GM19438 (cell line): Measurements from ENCODE around the gene CAPZB.

ENCODE experiments used
- ATAC-seq: cut with Tn5 transposase; IDR thresholded peaks from one replicate; pipeline ENCODE4 v1.9.1; 2021; ENCODE audit warnings: low read depth; ENCODE audit not compliant: unreplicated experiment

CAPZB gene

DNA sequence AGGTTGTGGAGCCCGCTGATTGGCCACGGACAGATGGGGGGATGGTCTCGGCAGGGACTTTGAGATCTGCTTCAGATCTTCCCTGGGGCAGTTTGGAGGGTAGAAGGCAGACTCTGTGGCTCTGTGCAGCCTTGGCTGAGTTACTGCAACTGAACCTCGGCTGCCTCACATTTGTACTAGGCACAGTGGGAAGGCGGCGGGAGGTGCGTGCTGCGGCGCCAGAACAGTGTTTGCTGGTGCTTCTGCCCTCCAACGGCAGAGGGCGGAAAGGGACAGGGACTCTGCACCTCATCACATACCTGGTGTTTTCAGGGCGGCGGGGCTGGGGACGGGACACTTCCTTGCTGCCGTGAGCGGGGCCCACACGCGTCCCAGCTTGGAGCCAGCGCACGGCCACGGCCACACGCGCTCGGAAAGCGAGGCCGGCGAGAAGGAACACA lies 147.0 kb downstream of the CAPZB start:
- no peak for ATAC-seq

DNA sequence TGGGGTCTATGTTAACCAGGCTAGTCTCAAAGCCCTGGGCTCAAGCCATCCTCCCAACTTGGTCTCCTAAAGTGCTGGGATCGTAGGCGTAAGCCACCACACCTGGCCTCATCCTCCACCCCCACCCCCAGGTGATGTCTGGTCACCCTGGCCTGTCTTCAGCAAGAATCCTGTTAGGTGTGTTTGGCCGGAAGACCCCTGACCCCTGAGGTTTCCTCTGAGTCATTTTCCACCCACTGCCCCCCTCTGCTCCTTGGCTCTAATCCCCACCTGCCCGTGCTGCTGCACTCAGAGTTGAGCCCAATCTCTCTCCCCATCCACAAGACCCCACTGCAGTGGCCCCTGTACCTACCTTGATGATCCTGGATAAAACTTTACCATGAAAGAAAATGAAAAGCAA lies 148.1 kb downstream of the CAPZB start:
- ATAC-seq, result no peak

DNA sequence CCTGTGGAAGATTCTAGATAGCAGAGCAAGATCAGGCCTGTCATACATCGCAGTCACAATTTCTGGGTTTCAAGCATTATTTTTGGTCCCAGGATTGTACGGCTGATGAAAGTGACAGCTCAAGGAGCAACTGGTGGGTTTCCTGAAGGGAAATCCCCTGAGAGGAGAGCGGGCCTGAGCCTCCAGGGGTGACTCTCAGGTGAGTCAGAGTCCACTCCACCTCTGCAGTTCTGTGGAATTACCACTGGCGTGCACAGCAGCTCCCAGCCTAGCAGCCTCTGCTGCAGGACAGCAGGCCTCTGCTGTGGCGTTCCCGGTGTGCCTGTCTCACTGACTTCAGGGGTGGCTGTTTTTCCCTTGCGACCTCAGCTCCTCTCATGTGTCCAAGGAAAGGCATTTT lies 148.8 kb downstream of the CAPZB start:
- no peak for ATAC-seq

DNA sequence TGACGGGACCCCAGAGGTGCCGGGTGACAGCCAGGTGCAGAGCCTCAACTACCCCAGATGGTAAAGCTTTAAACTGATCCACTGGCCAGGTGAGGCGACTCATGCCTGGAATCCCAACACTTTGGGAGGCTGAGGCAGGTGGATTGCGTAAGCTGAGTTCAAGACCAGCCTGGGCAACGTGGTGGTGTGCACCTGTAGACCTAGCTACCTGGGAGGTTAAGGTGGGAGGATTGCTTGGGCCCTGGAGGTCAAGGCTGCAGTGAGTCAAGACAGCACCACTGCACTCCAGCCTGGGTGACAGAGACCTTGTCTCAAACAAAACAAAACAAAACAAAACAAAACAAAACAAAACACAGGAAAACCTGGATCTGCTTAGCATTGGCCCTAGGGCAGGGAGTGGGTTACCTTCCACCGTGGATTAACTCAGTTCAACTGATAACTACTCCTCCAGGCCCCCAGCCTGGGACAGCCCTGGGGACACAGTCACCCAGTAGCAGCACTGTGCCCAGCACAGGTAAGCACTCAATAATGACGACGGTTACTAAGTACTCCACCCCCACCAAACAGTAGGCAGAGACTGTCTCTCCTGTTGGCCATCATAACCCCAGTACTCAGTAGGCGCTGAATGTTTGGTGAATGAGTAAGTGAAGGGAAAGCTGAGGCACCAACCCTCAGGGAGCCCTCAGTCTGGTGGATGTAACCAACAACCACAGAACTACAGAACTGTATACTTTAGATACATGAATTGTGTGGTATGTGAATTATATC lies 151.6 kb downstream of the CAPZB start:
- ATAC-seq, result no peak

DNA sequence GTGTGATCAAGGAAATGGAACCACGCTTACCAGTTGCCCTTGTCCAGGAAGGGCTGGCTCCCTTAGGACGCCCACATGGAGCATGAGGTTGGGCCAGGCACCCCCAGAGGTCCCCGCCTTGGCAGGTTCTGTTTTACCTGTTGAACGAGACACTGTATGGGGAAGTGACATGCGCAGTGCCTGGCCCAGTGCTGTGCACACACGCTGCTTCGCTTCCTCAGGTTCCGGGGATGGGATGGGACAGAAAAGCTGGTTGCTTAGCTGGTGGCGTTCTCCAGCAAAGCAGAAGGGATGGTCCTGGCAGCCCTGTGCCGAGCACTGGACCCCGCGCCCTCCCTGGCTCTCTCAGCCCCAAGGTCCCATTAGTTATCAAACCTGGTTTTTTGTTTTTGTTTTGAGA lies 152.5 kb downstream of the CAPZB start:
- ATAC-seq, result no peak

DNA sequence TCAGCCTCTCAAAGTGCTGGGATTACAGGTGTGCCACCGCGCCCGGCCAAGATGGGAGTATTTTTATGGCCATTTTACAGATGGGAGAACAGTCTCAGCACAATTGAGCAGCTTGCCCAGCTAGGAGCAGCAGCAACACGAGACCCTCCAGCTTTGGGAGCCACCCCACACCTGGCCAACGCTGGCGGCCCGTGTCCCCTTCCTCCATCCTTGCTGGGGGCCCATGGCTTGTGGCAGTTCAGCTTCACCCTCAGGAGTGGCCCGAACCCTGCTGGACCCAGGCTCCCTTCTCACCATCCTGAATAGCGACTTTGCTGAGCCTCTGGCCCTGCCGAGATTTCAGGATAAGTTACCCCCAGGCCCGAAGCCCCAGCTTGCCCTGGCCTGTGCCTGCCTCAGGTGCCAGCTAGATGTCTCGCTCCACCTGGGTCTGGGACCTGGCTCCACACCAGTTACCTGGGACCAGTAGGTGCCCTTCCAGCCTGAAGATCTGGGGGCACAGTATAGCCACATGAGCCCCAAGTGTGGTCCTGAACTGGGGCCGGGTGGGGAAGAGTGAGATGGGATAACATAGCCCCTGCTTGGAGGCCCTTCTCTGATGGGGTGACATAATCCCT lies 154.0 kb downstream of the CAPZB start:
- no peak for ATAC-seq

DNA sequence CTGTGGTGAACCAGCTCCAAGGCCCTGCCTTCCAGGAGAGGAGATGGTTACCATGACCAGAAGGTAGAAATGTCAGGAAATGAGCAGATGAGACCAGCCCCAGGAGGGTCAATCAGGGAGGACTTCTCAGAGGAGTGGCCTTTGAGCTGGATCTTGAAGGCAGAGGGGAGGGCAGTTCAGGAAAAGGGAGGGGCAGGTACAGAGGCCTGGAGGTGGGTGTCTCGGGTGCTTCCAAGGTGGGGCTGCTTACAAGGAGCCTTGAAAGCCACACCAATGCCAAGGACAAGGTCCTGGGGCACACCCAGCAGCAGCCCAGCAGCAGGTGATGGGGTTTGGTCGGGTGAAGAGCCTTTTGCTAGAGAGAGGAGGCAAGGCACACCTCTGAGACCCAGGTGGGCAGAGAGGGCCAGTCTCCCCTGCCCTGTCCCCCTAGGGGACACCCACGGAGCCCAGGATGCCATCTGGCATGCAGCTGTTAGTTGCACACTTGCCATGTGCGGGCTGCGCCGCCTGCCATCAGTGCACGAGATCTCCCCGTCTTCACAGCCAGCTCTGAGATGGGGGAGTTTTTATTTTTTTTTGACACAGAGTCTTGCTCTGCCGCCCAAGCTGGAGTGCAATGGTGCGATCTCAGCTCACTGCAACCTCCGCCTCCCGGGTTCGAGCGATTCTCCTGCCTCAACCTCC lies 154.7 kb downstream of the CAPZB start:
- ATAC-seq, result no peak

DNA sequence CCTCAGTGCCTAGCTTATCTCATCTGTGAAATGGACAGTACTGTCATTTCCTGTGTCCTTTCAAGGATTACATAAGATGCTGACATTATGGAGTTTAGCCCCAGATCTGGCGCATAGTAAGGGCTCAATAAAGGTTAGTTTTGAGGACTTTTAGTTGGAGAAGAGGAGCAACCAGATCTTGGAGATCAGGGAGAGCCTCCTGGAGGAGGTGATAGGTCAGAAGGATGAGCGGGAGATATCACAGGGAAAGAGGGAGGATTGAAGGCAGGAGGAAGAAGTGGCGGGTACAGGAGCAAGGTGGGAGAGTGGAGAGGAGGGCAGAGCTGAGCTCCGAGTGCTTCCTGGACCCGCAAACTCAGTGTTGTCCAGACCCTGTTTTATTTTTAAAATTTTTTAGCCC lies 155.7 kb downstream of the CAPZB start:
- ATAC-seq, result no peak

DNA sequence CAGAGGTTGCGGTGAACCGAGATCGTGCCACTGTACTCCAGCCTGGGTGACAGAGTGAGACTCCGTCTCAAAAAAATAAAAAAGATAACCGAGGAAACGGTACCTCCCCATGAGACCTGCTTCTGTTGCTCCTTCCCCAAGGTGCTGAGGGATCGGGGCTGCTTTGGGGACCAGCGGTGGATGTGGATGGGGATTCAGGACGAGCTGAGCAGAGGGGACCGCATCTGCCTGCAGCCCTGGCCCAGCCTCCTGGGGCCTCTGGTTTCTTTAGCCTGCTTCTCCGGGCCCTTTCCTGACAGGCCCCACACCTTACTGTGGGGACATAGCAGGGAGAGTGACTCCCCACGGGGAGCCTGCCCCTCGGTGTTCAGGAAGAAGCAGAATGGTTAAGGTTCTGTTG lies 156.2 kb downstream of the CAPZB start:
- ATAC-seq, result no peak

DNA sequence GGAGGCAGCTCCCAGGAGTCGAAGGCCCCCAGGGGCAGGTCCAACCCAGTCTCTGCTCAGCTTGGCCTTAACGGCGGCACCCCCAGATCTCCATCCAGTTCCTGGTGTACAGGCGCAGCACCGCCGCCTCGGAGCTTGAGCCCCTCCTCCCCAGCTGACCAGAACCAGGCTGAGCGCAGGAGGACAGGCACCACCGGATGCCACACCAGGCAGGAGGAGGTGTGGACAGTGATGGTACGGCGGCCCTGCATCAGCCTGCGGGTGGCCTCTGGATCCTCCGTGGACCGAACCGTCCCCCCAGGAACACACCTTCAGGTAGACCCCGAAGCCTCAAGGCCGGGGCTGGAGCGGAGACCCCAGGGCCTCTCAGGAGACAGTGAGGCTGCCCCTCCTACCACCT lies 156.9 kb downstream of the CAPZB start:
- no peak for ATAC-seq

DNA sequence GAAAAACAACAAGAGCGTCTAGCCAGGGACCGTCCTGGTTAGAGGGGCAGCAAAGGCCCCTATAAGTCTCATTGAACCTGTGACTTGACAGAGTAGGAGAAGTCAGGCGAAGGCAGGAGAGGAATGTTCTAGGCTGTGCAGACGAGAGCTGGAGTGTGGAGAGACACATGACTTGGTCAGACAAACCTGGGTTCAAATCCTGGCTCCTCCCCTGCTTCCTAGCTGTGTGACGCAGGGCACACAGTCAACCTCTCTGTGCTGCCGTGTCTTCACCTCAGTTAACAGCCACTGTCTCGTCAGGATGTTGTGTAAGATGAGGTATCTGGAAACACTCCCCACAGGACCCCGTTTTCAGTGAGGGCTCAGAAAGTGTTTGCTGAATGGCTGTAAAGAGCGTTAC lies 157.6 kb downstream of the CAPZB start:
- ATAC-seq, result no peak

DNA sequence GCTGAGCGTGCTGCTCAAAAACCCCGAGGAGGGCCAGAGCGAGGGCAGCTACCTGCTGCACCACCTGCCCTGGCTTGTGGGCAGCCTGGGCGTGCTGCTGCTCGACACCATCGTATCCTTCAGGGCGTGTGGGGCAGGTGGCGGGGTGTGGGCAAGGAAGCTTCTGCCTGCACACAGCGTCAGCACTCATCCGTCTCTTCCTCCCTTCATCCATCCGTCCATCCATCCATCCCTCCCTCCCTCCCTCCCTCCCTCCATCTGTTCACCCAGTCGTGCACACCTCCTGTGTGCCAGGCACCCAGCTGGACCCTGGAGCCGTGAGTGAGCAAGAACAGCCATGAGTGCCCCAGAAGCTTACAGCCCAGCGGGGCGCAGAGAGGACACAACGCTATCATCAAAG lies 158.0 kb downstream of the CAPZB start:
- no peak for ATAC-seq

DNA sequence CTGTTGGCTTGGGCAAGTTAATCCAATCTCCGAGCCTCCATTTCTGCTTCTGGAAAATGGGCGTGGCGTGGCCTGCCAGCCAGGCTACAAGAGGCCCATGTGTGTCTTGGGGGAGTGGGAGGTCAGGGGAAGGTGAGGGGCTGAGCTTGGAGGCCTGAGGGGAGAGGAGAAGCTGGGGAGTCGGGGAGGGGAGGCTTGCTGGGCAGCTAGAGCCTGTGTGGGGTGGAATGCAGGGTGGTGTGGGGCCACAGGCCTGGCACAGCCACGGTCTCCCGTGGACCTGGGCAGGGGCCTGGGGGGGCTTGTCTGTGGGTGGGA lies 158.6 kb downstream of the CAPZB start:
- ATAC-seq, result no peak

DNA sequence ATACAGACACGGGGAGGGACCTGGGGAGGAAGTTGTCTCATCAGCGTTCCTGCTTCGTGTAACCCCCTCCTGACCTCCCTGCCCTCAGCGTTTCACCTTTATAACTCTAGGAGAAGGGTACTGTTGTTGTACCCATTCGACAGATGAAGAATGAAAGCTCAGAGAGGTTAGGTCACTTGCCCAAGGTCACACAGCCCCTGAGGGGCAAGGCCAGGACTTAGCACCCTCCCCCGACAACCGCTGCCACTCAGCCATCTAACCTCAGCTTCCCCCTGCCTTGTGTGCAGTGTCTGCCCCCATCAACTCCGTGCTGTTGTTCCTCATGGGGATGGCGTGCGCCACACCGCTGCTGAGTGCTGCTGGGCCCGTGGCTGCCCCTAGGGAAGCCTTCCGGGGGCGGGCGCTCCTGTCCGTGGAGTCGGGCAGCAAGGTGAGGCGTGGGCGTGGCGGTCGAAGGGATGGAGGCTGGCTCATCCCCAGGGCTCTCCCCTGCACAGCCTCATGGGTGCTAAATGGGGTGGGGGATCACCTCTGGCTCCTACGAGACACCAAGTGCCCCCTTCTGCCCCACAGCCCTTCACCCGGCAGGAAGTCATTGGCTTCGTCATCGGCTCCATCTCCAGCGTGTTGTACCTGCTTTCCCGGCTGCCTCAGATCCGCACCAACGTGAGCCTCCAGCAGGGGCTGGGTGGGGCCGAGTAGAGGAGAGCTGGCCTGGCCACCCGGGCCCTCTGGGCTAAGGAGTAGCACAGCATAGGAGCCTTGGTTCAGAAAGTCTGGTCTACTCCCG lies 159.2 kb downstream of the CAPZB start:
- ATAC-seq, result no peak

DNA sequence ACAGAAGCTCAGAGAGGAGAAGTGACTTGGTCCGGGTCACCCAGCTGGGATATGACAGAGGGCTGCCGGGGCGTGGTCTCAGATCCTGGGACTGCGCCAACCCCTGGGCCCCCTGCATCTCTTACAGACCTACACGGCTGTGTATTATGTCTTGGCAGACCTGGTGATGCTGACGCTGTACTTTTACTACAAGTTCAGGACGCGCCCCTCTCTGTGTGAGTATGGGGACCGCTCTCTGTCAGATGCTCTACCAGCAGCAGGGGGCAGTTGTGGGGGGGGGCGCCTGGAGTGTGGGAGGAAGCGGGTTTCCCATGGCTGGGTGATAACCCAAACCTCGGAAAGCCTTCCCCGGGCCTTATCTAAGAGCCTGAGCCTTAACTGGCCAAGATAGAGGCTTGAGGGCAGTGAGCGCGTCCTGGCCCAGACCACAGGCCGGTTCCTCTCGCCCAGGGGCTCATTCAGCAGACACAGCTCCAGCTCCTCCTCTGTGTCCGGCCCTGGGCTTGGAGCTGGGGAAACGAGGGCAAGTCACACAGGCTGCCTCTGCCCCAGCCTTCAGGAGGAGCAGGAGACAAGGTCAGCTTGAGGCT lies 159.9 kb downstream of the CAPZB start:
- ATAC-seq, result no peak

DNA sequence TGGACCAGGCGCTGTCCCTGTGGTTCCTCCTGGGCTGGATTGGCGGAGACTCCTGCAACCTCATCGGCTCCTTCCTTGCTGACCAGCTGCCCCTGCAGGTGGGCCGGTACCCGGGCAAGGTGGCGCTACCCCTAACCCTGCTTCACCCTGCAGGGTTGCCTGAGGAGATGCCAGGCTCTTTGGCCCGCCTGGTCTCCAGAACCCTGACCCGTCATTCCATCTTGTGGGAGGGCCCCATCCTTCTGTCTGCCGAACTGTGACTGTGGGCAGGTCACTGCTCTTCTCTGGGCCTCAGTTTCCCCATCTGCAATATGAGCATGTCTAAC lies 160.7 kb downstream of the CAPZB start:
- ATAC-seq, result no peak

DNA sequence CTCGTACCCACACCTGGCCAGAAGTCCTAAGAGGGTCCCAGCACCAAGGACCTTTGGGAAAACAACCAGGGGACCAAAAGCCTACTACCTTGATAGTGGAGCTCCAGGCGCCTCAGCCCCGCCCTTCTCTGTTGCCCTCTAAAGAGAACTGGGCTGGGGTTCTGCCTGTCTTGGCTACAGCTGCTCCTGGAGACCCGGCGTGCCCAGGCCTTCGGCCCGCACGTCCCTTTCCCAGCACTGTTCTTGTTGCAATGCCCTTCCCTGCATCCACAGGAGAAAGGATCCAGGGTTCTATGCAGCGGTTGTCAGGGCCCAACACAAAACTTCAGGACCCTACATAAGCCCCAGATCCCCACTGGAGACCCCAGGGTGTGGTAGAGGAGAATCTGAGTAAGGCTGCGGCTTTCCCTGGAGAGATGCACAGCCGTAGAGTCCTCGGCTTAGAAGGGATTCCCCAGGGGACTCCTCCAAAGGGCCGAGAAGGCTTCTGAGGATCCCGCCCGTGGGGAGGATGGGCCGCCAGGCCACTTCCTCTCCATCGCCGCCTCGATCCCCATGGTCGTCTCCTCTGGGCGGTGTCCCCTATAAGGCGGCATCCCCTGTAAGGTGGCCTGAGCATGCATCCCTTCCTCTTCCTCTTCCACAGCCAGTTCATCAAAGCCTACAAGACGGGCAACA lies 161.2 kb downstream of the CAPZB start:
- ATAC-seq, result no peak

DNA sequence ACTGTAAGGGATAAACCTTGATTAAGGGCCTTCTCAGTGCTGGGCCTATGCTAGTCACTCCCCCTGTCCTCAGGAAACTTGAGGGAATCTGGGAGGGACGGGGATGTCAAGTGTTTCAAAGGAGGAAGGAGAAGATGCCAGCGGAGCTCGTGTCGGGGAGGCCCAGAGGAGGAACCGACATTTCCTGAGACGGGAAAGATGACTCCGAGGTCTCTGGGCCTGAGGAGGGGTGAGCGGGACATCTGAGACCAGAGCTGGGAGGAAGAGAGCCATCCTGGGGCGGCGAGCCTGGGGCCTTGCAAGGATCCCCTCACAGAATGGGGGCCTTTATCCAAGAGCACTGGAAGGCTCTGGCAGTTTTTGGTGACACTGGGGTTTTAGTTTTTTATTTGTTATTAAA lies 162.9 kb downstream of the CAPZB start:
- ATAC-seq, result no peak

DNA sequence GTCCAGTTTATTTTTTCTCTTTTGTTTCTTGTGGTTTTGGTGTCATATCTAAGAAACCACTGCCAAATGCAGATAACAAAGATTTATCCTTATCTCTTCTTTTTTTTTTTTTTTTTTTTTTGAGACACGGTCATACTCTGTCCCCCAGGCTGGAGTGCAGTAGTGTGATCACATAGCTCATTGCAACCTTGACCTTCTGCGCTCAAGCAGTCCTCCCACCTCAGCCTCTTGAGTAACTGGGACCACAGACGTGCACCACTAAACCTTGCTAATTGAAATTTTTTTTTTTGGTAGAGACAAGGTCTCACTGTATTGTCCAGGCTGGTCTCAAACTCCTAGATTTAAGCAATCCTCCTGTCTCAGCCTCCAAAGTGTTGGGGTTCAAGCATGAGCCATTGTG lies 164.3 kb downstream of the CAPZB start:
- no peak for ATAC-seq

DNA sequence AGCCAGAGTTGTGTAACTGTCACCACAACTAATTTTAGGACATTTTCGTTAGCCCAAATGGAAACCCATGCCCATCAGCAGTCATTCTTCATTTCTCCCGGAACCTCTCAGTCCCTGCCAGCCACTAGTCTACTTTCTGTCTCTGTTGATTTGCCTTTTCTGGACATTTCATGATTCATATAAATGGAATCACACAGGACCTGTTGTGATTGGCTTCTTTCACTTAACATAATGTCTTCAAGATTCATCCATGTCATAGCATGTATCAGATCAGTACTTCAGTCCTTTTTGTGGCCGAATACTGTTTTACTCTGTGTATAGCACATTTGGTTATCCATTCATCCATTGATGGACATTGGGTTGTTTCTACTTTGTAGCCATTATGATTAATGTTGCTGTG lies 166.1 kb downstream of the CAPZB start:
- ATAC-seq, result no peak
